ENCODE data around the gene USPL1.
"Not testable (repeated sequence)": the region's sequence is repeated elsewhere in the genome, so short reads cannot be mapped to it uniquely, and the experiment has no call there.

Gene USPL1

GRCh38 chr13:30616927-30617314, 799 bp upstream of the USPL1 start:
- peak; percentile 78 for DNase-seq (ENCODE audit: low read depth)

DNA sequence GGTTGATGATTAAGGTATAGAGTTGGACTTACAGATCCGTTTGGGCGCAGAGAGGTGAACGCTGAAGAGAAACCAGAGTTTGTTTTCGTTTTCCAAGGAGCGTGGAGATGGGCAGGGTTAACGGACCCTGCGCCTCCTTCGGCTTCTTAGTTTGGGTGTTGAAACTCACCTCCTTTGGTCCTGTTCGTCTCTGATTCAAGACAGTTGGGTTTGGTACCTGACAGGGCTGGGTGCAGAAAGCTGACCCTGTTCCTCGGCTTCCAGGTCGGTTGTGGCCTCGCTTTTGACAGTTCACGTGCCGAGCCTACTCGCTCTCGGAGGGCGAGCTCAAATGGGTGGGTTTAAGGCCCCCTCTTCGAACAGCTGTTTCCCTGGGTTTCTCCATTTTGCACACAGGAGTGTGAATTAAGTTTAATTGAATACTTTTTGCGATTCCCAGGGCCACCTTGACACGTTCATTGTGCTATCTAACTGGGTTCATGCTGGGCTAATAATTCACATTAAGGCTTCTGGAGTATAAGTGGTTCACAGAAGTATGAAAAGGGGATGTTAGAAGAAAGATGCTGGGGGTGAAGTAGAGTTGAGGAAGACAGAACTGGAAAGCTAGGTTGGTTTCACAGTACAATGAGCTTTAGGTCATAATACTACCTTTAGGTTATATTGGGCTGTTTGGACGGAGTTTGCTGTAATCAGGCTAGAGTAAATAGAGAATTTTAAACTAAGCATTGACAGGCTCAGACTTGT, 638 bp downstream of the USPL1 start:
- DNase-seq (ENCODE audit: low read depth) = no peak

DNA sequence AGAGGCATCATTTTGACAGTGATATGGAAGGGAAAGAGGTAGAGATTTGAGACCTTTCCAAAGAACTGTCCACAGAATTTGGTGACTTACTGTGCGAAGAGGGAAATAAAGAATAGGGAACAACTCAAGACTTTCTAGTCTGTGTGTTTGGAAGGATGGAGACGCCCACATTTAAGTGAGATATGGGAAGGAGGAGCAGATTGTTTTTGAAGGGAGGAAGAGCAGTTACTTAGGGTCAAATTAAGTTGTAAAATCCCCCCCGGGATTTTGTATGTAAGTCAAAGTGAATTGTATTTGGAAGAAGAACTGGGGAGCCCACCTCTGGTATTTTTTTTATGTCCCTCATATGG, 1.2 kb downstream of the USPL1 start:
- no peak for DNase-seq (ENCODE audit: low read depth)

DNA sequence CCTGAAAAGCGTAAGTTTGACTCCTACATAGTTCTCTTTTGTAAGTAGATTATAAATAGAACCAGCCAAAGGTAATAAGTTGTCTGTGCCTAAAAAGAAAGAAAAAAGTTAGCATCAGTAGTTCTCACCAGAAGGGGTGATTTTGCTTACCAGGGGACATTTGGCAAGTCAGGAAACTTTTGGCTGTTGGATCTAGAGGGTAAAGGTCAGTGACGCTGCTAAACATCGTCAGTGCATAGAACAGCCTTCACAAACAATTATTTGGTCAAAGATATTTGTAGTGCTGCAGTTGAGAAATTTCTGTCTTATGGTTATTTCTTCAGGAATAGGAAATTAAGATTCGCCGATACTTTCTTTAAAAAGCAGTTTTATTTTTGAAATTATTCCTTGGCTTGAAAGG, 2.0 kb downstream of the USPL1 start:
- no peak for DNase-seq (ENCODE audit: low read depth)

DNA sequence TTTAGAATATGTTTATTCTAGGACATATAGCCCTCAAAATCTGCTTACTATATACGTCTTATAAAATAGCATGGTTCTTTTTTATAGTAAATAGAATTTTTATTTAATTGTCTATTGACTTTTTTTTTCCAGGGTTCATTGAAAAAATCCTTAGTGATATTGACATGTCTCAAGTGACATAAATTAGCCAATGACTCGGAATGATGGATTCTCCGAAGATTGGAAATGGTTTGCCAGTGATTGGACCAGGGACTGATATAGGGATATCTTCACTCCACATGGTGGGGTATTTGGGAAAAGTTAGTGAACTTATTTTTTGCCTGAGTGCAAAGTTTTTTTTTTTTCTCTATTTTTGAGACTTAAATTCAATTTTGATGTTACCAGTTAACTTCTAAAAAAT, 3.2 kb downstream of the USPL1 start:
- no peak for DNase-seq (ENCODE audit: low read depth)

GRCh38 chr13:30622551-30622950, 4.8 kb downstream of the USPL1 start:
- DNase-seq (ENCODE audit: low read depth) = no peak

- DNase-seq (ENCODE audit: low read depth) = no peak
These were observed 5.7 kb downstream of the USPL1 start for GRCh38 chr13:30623392-30623791.

DNA sequence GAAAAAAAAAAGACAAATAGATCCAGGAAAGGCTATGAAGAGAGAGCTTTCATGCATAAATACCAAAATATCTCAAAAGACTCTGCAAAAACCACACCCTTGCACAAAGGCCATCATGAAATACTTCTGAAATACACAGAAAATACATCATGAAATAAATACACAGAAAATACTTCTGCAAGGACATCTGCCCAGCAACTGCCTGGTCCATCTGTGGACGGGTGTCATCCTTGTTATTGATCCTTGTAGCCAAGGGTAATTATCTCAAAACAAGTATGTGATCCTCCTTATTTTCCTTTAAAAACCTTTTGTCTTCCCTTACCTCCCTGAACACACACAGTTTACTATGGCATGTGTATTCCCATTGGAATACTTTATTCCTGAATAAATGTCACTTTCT, 6.9 kb downstream of the USPL1 start:
- DNase-seq (ENCODE audit: low read depth) = no peak

DNA sequence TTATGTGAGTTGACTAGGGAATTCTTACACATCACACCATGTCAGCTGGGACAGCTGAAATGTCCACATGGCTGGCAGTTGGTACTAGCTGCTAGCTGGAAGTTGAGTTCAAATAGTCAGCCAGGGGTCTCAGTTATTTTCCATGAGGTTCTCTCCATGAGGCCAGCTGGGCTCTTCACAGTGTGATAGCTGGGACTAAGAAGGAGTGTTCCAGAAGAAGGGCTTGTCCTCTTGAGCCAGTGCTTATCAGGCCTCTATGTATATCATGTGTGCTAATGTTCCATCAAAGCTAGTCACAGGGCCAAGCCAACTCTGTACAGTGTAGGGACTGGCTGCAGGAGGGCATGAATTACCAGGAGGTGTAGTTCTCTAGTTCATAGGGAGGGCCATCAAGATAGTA, 11.8 kb downstream of the USPL1 start:
- DNase-seq (ENCODE audit: low read depth) = no peak

- no peak for DNase-seq (ENCODE audit: low read depth)
These were observed 16.1 kb downstream of the USPL1 start for GRCh38 chr13:30633861-30634260.

- DNase-seq (ENCODE audit: low read depth) = no peak
These were observed 17.1 kb downstream of the USPL1 start for GRCh38 chr13:30634838-30635237.

- no peak for DNase-seq (ENCODE audit: low read depth)
These were observed 20.6 kb downstream of the USPL1 start for GRCh38 chr13:30638301-30638700.

GRCh38 chr13:30639671-30640070, 22.0 kb downstream of the USPL1 start:
- DNase-seq (ENCODE audit: low read depth) = no peak

DNA sequence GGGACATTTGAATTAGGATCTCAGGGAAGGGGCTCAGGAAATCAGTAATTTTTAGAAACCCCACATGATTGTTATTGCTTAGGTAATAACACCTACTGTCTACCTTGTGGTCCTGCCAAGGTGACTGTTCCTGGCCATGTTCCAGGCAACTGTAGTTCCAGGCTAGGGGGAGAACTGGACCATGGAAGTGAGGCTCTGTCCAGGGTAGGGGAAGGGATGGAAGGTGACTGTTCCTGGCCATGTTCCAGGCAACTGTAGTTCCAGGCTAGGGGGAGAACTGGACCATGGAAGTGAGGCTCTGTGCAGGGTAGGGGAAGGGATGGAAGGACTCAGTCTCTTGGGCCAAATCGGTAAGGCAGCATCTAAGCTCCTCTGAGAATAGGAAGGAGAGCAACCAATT, 23.5 kb downstream of the USPL1 start:
- not testable (repeated sequence) for DNase-seq (ENCODE audit: low read depth)

GRCh38 chr13:30645629-30646028, 27.9 kb downstream of the USPL1 start:
- no peak for DNase-seq (ENCODE audit: low read depth)

DNA sequence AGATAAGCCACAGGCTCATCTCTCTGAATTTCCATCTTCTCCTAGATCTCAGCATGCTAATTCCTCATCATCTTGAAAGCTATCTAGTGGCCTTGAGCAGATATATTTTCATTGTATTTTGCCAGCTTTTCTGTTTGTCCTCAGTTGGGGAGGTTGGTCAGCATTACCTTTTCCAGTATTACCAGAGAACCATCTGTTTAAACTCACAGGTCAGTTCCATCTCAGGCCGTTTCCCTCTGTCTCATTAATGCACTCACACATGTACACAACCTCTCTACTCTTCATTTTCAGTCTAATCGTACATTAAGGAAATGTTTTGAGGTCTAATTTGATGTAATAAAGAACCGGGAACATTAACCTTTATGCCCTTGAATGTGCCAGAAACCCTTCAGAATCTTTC, 29.7 kb downstream of the USPL1 start:
- DNase-seq (ENCODE audit: low read depth) = no peak

DNA sequence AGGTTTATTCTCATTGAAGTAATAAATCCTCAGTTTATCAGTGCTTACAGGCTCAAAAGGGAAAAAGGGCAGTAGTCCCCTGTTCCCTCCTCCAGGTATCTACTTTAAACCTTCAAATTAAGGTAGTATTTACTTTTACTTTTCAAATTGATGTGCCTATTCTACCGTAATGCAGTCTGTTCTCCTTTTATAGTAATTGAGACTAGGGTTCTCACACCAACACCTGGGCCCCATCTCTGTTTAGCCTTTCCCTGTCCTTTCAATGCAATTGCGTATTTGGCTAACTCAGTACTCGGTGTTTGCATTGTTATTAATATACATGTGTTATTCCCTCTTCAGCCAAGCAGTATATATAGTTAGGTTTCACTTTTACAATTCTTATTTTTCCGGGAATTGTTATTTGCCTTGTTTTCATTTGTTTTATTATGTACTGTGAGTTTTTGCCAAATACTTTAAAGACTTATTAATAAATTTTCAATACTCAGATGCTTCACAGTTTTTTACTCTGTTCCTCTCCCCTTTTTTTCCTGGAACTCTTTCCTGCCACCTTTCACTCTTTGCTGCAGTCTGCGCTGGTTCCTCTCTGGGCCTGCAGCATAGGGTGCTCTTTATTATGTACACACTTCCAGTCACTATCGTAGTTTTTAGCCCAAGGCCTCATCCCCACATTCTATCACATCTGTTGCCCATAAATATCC, 30.3 kb downstream of the USPL1 start:
- DNase-seq (ENCODE audit: low read depth) = no peak

DNA sequence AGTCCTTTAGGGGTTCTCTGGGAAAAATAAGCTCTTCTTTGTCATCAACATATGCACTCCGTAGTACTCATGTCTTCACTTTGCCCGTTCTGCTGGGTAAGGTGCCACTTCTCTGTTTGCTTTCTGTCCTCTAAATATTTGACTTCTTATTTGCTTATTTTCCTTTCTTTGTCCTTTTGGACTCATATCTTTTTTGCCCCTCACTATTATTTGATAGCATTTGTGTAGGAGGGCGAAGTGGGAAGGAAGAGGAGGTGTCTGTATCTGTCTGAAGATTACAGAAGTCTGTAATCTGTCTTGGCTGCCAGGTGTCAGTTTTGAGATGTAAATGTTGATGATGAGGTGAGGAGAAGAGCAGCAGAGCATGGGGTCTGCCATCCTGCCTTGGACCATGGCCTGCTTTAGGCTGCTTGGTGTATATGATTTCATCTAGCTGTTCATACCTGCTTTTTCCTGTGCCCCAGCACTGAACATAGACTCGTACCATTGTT, 30.8 kb downstream of the USPL1 start:
- no peak for DNase-seq (ENCODE audit: low read depth)

DNA sequence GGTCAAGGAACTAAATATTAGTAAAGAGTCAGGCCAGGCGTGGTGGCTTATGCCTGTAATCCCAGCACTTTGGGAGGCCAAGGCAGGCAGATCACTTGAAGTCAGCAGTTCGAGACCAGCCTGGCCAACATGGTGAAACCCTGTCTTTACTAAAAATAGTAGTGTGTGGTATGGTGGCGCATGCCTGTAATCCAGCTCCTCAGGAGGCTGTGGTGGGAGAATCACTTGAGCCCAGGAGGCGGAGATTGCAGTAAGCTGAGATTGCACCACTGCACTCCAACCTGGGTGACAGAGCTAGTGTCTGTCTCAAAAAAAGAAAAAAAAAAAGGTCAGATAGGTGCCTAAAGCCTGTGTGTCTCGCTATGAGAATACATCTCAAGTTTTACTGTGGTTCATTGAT, 33.9 kb downstream of the USPL1 start:
- DNase-seq (ENCODE audit: low read depth) = not testable (repeated sequence)

DNA sequence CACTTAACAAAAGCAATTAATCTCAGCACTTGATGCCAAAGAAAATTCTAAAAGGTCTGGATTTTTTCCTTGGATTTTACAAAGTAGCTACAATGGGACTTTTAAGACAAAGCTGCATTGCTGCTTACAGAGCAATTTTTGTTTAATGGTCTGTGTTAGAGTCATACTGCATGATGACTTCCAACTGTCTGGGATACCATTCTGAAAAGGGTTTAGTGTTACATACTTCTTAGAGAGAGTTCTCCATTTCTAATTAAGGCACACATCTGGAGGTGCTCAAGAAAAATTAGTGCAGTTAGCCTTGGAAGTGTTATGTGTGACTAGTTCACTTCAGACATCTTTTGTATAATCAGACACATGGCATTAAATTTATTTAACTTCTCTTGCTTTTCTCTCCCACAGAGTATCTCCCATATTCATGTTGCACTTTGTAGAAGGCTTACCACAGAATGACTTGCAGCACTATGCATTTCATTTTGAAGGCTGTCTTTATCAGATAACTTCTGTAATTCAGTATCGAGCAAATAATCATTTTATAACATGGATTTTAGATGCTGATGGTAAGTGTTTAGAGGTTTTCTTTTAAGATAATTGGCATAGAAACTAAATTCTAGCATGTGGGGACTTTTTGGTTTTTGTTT, 35.1 kb downstream of the USPL1 start:
- DNase-seq (ENCODE audit: low read depth) = no peak

GRCh38 chr13:30654430-30654829, 36.7 kb downstream of the USPL1 start:
- DNase-seq (ENCODE audit: low read depth) = no peak

GRCh38 chr13:30656178-30656577, 38.5 kb downstream of the USPL1 start:
- DNase-seq (ENCODE audit: low read depth) = no peak

DNA sequence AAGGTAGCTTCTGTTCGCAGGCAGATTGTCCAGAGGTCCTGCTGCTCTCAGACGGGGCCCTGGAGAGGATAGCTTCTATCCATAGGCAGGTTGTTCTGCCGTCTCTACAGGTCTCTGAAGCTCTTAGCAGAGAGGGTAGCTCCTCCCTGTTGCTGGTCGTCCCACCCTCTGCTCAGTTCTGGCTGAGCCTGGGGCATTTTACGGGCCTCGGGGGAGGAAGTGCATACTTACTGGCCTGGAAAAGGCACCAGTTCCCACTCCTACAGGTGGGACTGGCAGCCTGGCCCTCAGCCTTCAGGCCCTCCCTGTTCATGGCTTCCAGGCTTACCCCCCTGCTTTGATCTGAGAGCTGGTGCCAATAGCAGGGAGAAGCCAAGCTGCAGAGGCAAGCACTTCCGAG, 42.3 kb downstream of the USPL1 start:
- DNase-seq (ENCODE audit: low read depth) = no peak

All from GM04503 (cell line).